Measurements from ENCODE around the gene CXCL16. TPM values are rescaled to one million over a fixed set of nuclear protein-coding genes. Genes with fewer than 3 reads are reported as not detected.

CXCL16 gene
- total and polyA plus RNA-seq, 2 of the 13 experiments (the other 11 are each of a cell fraction or from before 2014, with no cell fraction given) = 9.4 to 101 TPM

DNA sequence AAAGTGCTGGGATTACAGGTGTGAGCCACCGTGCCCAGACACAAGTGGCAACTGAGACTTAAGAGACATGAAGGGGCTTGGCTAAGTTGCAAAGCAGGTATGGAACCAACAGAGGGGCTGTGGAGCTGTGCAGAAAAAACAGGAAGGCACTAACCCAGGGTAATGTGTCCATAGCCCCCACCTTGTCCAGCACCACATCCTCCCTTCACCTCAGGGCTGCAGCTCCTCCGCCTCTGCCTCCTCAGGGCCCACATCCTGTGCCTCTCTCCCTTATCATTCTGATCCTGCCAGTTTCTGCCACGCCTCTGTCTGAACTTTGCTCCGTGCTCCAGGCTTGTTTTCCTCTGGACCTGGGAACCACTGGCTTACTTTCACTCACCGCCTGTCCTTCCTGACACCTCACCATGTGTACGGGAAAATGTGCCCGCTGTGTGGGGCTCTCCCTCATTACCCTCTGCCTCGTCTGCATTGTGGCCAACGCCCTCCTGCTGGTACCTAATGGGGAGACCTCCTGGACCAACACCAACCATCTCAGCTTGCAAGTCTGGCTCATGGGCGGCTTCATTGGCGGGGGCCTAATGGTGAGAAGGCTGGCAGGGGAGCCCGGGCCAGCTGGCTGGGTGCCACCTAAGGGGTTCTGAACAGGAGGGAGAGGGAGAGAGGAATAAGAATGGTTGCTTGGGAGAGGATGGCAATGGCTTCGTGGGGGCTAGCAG, 31.9 kb upstream of the CXCL16 start, which contains the start of gene TM4SF5 (continued):
- TF ChIP-seq STAT5B (CRISPR knock-in tag; IDR thresholded peaks at IDR 0.05) = no peak
- no peak for TF ChIP-seq SOX13 (IDR thresholded peaks at IDR 0.05)
- TF ChIP-seq SOX13 (CRISPR knock-in tag; conservative IDR thresholded peaks at IDR 0.05 in 1 of 2, IDR thresholded peaks at IDR 0.05 in 1 of 2) = peak in 1 of 2 experiments; percentile 69; a peak in 2 of 4 replicates
- TF ChIP-seq FOXA3 (CRISPR knock-in tag; IDR thresholded peaks at IDR 0.05) = peak; percentile 84
- no peak for TF ChIP-seq CENPX (CRISPR knock-in tag; IDR thresholded peaks at IDR 0.05)
- TF ChIP-seq TBX3 (IDR thresholded peaks at IDR 0.05; ENCODE audit: borderline replicate concordance) = peak; percentile 74; the same call in 1 of the 2 replicates
- no peak for TF ChIP-seq ZNF333 (CRISPR knock-in tag; IDR thresholded peaks at IDR 0.05; ENCODE audit: borderline replicate concordance)
- TF ChIP-seq AGO1 (IDR thresholded peaks at IDR 0.05; ENCODE audit: low read depth, low read length, poor library complexity, severe bottlenecking) = no peak
- no peak for TF ChIP-seq ZNF782 (CRISPR knock-in tag; IDR thresholded peaks at IDR 0.05; ENCODE audit: borderline replicate concordance)
- no peak for TF ChIP-seq ZNF570 (CRISPR knock-in tag; IDR thresholded peaks at IDR 0.05; ENCODE audit: borderline replicate concordance)
- TF ChIP-seq SNAPC4 (CRISPR knock-in tag; IDR thresholded peaks at IDR 0.05) = peak; percentile 74; the same call in 1 of the 2 replicates
- 0 out of 2 replicates have a peak, but pooled peaks have one; percentile 23 for TF ChIP-seq ZNF543 (CRISPR knock-in tag; IDR thresholded peaks at IDR 0.05)
- TF ChIP-seq KAT2B (IDR thresholded peaks at IDR 0.05; ENCODE audit: borderline replicate concordance, low read depth, low read length) = no peak
- no peak; the same call in 1 of the 2 replicates for TF ChIP-seq ATF7-NPFF (CRISPR knock-in tag; IDR thresholded peaks at IDR 0.05; ENCODE audit: low read depth)
- no peak; the same call in 1 of the 2 replicates for TF ChIP-seq ELF1 (CRISPR knock-in tag; IDR thresholded peaks at IDR 0.05)
- no peak for TF ChIP-seq HDAC6 (IDR thresholded peaks at IDR 0.05; ENCODE audit: low read depth, low read length)
- TF ChIP-seq, protein P1, sequence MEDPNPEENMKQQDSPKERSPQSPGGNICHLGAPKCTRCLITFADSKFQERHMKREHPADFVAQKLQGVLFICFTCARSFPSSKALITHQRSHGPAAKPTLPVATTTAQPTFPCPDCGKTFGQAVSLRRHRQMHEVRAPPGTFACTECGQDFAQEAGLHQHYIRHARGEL (CRISPR knock-in tag; IDR thresholded peaks at IDR 0.05) = no peak
- TF ChIP-seq ZNF512B (CRISPR knock-in tag; IDR thresholded peaks at IDR 0.05; ENCODE audit: borderline replicate concordance) = no peak
- no peak for TF ChIP-seq EZH2 (conservative IDR thresholded peaks at IDR 0.05; ENCODE audit: low read depth, low read length)
- TF ChIP-seq CHD4 (IDR thresholded peaks at IDR 0.05; ENCODE audit: borderline replicate concordance, low read length) = no peak

All from HepG2 (cell line).